Fibroblast of upper back skin (primary cell): ENCODE results near the gene PLS3.

Source experiments
- DNase-seq: peaks from one replicate; pipeline ENCODE4 v3.0.0-alpha.2; 2013

Gene PLS3

DNA sequence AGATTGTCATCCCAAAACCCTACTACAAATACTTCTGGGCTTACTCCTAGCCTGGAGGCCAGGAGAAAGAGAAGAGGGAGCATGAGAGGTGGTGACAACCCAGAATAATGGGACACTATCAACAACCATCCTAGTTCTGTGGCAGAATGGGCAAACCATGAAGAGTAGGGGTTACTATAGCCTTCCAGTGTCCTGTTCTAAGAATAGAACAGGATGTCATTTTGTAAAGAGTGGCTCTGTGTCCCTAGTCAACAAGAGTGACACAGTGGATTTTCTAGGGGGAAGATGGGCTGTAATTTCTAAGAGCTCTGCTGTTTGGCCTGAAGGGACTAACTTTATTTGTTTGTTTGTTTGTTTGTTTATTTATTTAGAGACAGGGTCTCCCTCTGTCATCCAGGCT is 136.0 kb downstream of the PLS3 start:
- DNase-seq = no peak

GRCh38 chrX:115697806-115698205 is 136.8 kb downstream of the PLS3 start:
- DNase-seq = no peak
